ENCODE measurements around the gene LRRC14B.
"Not testable (repeated sequence)": the region's sequence is repeated elsewhere in the genome, so short reads cannot be mapped to it uniquely, and the experiment has no call there.

The LRRC14B gene

DNA sequence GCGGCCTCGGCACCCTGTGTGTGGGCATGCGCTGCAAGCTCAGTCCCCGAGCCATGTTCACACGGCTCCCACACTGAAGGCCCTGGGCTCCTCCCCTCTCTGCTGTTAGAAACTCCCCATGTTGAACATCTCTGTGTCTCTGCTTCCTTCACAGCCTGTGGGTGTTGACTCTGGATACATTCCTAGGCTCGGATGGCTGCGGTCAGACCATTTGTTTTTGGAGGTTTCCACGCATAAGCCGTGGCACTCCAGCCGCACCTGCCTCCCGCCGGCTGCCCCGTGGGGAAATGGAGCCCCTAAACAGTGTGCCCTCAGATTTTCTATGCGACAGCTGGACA, 31.2 kb upstream of the LRRC14B start:
- no peak for DNase-seq (ENCODE audit: low spot score)

DNA sequence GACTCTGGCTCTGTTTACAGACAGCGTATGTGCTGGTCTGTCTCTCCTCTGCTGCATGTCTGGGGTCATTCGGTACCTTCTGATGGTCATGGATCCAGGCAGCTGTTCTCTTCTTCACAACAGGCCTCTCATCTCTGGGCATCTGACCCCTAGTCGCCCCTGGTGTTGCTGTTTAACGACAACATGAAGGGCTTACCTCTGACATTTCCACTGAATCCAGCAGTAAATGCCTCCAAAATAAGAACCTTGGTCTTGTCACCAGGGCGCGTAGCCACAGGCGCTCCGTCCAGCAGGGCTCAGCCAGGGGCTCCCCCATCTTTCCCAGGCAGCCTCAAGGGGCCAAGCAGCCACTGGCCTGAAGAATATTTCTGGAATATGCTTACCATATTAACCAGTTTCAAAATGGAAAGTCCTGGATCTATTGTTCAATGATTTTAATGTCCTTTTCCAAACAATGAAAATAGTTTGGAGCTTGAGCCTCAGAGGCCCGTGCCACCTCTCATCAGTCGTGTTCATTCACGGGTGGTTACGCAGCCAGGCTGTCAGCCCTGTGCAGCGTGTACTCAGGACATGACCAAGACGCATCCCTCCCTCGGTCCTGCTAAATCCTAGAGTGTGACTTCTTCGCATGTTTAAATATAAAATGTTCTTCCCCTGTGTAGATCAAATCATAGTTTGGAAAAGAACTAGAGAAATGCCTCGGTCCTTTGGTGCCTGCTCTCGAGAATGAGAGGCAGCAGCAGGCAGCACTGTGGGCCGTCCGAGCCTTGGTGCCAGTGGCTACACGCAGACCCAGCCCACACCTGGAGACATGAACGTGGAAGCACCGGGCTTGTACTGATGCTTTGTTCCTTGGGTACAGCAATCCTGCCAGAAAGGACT, 30.1 kb upstream of the LRRC14B start:
- DNase-seq (ENCODE audit: low spot score) = no peak

DNA sequence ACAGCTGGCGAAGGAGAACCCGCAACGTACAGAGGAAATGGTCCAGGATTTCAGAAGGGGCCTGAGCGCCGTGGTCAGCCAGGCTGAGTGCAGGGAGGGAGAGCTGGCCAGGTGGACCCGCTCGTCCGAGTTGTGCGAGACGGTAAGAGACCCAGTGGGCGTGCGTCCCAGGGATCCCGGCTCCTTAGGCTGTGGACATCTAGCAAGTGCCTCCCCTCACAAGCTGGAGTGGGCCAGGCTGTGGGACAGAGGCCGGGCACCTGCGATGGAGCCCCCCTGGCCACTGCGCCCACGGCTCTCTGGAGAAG, 29.5 kb upstream of the LRRC14B start:
- no peak for DNase-seq (ENCODE audit: low spot score)

- no peak for DNase-seq (ENCODE audit: low spot score)
Measured at GRCh38 chr5:162190-162564, 29.1 kb upstream of the LRRC14B start.

DNA sequence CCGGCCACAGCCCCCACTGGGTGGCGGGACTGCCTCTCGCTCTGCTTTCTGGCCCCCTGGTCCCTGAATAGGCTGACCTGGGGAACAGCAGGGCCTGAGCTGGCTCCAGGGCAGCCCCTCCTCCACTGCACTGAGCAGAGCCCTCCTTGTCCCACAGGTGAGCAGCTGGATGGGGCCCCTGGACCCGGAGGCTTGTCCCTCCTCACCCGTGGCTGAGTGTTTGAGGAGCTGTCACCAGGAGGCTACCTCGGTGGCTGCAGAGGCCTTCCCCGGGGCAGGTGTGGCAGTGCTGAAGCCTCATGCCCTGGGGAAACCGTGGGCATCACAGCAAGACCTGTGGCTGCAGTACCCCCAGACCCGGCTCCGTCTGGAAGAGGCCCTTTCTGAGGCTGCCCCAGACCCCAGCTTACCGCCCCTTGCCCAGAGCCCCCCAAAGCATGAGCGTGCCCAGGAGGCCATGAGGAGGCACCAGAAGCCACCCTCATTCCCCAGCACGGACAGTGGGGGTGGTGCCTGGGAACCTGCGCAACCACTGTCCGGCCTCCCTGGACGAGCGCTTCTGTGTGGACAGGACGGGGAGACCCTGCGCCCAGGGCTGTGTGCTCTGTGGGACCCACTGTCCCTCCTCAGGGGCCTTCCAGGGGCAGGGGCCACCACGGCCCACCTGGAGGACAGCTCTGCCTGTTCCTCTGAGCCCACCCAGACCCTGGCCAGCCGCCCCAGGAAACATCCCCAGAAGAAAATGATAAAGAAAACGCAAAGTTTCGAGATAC, 28.5 kb upstream of the LRRC14B start:
- DNase-seq (ENCODE audit: low spot score) = no peak

DNA sequence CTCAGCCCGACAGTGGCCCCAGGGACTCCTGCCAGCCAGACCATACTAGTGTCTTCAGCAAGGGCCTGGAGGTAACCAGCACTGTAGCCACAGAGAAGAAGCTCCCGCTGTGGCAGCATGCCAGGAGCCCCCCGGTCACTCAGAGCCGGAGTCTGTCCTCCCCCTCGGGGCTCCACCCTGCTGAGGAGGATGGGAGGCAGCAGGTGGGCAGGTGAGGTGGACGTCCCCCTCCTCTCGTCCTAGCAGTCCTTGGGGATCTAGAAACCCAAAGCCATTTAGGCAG, 28.0 kb upstream of the LRRC14B start:
- DNase-seq (ENCODE audit: low spot score) = no peak

DNA sequence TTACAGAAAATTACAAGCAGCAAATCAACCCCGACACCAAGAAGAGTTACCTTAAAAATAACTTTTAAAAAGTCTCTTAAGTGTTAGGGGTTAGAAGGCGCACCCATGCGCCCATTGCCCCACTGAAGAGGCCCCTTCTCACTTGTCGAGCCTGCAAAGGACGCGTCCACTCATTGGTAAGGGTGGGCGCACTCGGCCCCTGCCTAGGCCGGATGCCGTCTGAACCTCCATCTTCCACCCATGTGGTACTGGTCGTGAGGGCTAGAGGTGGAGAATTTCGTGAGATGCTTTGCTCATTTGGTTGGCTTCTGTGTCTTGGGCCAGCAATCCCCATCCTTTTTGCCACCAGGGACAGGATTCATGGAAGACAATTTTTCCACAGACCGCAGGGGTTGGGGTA, 27.5 kb upstream of the LRRC14B start:
- no peak for DNase-seq (ENCODE audit: low spot score)

DNA sequence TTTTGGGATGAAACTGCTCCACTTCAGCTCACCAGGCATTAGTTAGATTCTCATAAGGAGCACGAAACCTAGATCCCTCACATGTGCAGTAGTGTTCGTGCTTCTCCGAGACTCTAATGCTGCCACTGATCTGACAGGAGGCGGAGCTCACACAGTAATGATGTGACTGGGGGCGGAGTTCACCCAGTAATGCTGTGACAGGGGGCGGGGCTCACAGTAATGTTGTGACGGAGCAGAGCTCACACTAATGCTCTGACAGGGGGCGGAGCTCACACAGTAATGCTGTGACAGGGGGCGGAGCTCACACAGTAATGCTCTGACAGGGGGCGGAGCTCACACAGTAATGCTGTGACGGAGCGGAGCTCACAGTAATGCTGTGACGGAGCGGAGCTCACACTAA, 27.1 kb upstream of the LRRC14B start:
- DNase-seq (ENCODE audit: low spot score) = no peak

- DNase-seq (ENCODE audit: low spot score) = not testable (repeated sequence)
Measured at GRCh38 chr5:164783-165182, 26.5 kb upstream of the LRRC14B start.

DNA sequence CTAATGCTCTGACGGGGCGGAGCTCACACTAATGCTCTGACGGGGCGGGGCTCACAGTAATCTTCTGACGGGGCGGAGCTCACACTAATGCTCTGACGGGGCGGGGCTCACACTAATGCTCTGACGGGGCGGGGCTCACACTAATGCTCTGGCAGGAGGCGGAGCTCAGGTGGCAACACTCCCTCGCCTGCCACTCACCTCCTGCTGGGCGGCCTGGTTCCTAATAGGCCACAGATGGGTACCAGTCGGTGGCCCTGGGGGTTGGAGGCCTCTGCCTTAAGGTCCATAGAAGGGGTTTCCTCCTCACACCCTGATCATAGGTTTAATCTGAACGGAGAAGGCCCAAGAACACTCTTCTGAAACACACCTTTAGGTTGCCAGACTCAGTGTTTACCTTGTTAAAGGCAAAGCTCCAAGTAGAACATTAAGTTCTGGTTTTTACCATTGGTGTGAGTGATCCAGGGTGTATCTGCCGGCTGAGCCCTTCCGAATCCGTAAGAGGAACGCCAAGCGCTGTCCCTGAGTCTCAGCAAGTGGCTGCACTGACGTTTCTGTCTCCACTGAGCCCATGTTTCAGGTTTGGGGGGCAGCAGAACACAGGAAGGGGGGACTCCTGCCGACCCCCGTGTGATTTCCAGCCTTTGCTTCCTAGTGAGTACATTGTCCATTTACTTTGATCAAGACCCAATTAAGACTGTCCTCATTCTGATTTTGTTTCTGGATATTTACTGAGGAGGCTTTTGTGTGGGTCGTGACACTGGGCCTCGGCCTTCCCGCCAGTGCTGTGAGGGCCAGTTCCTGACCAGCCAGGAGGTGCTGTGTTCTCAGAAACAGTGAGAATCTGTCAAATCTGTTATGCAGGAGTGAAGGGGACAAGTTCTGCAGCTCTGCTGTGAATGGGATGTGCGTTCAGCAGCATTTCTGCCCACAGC, 24.6 kb upstream of the LRRC14B start:
- no peak for DNase-seq (ENCODE audit: low spot score)

GRCh38 chr5:167511-167910, 23.8 kb upstream of the LRRC14B start:
- no peak for DNase-seq (ENCODE audit: low spot score)

DNA sequence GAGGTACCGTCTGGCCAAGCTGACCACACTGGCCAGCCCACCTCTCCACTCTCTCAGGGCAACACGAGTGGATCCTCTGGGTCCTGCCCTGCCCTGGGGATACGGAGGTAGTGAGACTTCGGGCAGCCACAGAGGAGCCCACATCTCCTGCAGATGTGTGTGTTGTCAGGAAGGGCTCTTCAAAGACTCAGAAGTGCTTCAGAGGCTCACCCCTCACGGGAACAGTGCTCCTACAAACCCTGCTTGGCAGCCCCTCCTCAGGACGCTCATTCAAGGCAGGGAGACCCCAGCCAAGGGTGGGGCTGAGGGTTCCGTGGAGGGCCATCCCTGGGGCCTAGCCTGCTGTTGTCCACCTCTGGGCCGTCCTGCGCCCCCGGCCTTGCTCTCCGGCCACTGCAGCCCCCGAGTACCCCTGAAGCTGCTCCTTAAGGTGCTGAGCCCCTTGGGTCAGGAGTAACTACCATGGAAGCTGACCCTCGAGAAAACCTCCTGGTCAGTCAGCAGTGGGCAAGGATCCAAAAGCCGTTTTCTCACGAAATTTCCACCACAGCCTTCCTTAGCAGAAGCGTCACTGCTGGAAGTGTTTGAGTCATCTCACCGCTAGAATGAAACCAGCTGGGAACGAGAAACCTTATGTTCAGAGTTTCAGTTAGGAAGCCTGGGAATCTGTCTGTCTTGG, 23.2 kb upstream of the LRRC14B start:
- no peak for DNase-seq (ENCODE audit: low spot score)

GRCh38 chr5:169071-169727, 22.1 kb upstream of the LRRC14B start:
- no peak for DNase-seq (ENCODE audit: low spot score)

GRCh38 chr5:169728-170094, 21.6 kb upstream of the LRRC14B start:
- DNase-seq (ENCODE audit: low spot score) = no peak

GRCh38 chr5:170971-171800, 20.1 kb upstream of the LRRC14B start:
- no peak for DNase-seq (ENCODE audit: low spot score)

GRCh38 chr5:171801-172331, 19.4 kb upstream of the LRRC14B start:
- DNase-seq (ENCODE audit: low spot score) = no peak

DNA sequence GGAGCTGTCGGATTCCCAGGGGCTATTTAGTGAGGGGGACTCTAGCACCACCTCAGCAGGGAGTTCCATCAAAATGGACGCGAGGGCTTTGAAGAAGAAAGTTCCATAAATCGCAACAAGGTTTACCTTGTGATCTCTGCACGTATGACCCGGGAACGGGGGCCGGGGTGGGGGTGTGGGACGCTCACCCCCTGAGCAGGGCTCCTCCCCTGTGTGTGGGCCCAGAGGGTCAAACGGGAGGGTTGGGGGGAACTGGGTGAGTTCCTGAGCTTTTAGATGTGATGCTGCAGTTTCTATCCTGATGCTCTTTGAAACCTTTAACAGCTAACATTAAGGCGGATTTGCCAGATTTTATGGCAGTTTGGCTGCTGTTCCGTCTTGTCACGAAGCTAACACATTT, 18.9 kb upstream of the LRRC14B start:
- DNase-seq (ENCODE audit: low spot score) = no peak

GRCh38 chr5:172841-173251, 18.4 kb upstream of the LRRC14B start:
- DNase-seq (ENCODE audit: low spot score) = no peak

DNA sequence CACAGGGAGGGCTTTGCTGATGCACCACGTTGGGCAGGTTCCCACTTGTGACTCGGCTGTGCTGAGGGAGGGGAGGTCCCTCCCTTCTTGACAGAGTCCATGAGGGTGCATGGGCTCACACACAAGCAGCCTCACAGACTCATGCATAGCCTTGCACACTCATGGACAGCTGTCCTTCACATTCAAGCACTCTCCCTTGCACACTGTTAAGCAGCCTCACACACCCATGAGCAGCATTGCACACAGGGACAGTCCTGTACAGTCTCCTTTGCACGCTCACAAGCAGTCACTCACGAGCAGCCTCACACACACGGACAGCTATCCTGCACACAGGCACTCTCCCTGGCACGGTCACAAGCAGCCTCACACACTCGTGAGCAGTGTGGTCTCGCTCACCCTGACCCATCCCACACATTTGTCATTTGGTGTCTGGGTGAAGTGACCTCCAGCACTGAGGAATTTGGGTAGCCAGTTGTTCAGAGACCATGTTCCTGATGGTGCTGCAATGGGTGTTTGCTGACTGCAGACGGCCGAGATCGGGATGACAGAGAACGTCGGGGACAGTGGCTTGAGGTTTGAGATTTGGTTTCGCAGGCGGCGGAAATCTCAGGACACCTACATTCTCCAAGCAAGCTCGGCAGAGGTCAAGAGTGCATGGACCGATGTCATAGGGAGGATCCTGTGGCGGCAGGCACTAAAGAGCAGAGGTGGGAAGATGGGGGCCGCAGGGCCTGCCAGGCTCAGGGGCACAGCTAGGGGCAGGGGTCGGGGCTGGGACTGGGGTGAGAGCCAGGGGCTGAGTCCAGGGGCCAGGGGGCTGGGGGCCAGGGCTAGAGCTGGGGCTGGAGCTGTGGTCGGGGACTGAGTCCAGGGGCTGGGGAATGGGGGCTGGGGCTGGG, 17.7 kb upstream of the LRRC14B start:
- DNase-seq (ENCODE audit: low spot score) = no peak

GRCh38 chr5:174291-174600, 17.0 kb upstream of the LRRC14B start:
- DNase-seq (ENCODE audit: low spot score) = no peak

All from D341Med (cell line).